Parathyroid adenoma (tissue), 2 donors: ENCODE data around the gene CLRN3.

Source experiments
- H2AFZ ChIP-seq: fragments of 300-600 bp; sonication (generic); one replicate; pipeline ENCODE4 v1.7.0; 2017; ENCODE audit warnings: antibody characterized with exemption, mild to moderate bottlenecking
- H3K27ac ChIP-seq: fragments of 300-600 bp; sonication (generic); one replicate; pipeline ENCODE4 v1.7.0; 2017
- H3K27me3 ChIP-seq: fragments of 300-600 bp; sonication (generic); one replicate; pipeline ENCODE4 v1.7.0; 2017; ENCODE audit warnings: low read length; ENCODE audit not compliant: control insufficient read depth, insufficient read depth
- H3K36me3 ChIP-seq: fragments of 300-600 bp; sonication (generic); one replicate; pipeline ENCODE4 v1.7.0; 2017; ENCODE audit warnings: low read length; ENCODE audit not compliant: control insufficient read depth, insufficient read depth
- H3K4me1 ChIP-seq: fragments of 300-600 bp; sonication (generic); one replicate; pipeline ENCODE4 v1.7.0; 2017; ENCODE audit warnings: control low read depth
- H3K4me2 ChIP-seq: fragments of 300-600 bp; sonication (generic); one replicate; pipeline ENCODE4 v1.7.0; 2017; ENCODE audit warnings: low read length
- H3K4me3 ChIP-seq: fragments of 300-600 bp; sonication (generic); one replicate; pipeline ENCODE4 v1.7.0; 2017; ENCODE audit warnings: low read depth, low read length
- H3K79me2 ChIP-seq: fragments of 300-600 bp; sonication (generic); one replicate; pipeline ENCODE4 v1.7.0; 2017; ENCODE audit warnings: control low read depth
- H3K9ac ChIP-seq: fragments of 300-600 bp; sonication (generic); one replicate; pipeline ENCODE4 v1.7.0; 2017; ENCODE audit warnings: mild to moderate bottlenecking
- H3K9me3 ChIP-seq: fragments of 300-600 bp; sonication (generic); one replicate; pipeline ENCODE4 v1.7.0; 2017; ENCODE audit warnings: low read length; ENCODE audit not compliant: control insufficient read depth
- TF ChIP-seq, protein P1 (sequence below): fragments of 300-600 bp; sonication (generic); IDR thresholded peaks from one replicate; pipeline ENCODE4 v1.7.0; 2017; ENCODE audit warnings: antibody characterized with exemption, mild to moderate bottlenecking
- donor health status: primary hyperparathyroidism.

CLRN3 gene

DNA sequence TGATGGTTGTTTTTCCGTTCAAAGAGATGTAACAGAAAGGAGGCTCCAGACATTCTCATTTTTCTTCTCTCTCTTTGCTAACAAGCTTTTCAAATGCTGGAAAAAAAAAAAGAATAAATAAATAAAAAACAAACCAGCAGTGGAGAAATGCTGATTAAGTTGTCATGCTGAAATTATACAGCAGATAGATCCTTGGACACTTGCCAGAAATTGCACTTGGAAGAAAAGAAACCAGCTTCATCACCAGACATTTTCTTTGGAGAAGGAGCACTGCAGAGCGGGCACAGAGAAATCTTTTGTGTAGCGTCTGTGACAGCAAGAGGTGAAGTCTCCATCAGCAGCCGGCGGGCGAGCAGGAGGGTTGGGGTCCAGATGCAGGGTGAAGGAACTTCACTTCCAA, 55.8 kb downstream of the CLRN3 start:
- Histone ChIP-seq H3K36me3 (no peaks in the 10 kb centered on the region), H3K27me3 (no peaks in the 10 kb centered on the region), H3K4me1 (no peaks in the 10 kb centered on the region), H3K4me3 (no peak overlapping the region), H3K79me2 (no peaks in the 10 kb centered on the region), H3K4me2 (no peak overlapping the region), H3K9ac (no peak overlapping the region), H3K27ac (no peak overlapping the region), H2AFZ (no peak overlapping the region), H3K9me3 (no peaks in the 10 kb centered on the region)
- TF ChIP-seq, protein P1, sequence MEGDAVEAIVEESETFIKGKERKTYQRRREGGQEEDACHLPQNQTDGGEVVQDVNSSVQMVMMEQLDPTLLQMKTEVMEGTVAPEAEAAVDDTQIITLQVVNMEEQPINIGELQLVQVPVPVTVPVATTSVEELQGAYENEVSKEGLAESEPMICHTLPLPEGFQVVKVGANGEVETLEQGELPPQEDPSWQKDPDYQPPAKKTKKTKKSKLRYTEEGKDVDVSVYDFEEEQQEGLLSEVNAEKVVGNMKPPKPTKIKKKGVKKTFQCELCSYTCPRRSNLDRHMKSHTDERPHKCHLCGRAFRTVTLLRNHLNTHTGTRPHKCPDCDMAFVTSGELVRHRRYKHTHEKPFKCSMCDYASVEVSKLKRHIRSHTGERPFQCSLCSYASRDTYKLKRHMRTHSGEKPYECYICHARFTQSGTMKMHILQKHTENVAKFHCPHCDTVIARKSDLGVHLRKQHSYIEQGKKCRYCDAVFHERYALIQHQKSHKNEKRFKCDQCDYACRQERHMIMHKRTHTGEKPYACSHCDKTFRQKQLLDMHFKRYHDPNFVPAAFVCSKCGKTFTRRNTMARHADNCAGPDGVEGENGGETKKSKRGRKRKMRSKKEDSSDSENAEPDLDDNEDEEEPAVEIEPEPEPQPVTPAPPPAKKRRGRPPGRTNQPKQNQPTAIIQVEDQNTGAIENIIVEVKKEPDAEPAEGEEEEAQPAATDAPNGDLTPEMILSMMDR, result no peak

DNA sequence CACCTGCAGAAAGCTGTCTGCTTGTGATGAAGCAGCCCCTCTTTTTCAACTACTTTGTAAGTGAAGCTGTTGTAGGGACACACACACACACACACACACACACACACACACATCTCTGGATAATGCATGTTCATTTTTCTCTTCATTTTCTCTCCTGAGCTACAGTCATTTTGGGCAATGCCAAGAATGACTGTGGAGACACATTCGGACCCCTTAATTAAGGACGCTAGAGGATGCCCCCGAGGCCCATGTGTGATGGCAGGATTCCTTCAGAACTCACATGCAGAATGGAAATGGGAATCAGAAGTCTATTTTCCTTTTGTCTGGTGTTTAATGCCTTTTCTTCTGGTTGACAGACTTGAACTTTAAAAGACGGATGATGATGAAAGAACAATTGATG, 56.6 kb downstream of the CLRN3 start:
- H3K9ac ChIP-seq, result no peak overlapping the region
- H3K9me3 ChIP-seq, result no peaks in the 10 kb centered on the region
- H3K4me1 ChIP-seq, result no peaks in the 10 kb centered on the region
- H3K36me3 ChIP-seq, result no peaks in the 10 kb centered on the region
- no peak overlapping the region for H2AFZ ChIP-seq
- H3K27ac ChIP-seq, result no peak overlapping the region
- no peak overlapping the region for H3K4me2 ChIP-seq
- H3K4me3 ChIP-seq, result no peak overlapping the region
- TF ChIP-seq, protein P1, result no peak
- H3K79me2 ChIP-seq, result no peaks in the 10 kb centered on the region
- H3K27me3 ChIP-seq, result no peaks in the 10 kb centered on the region

DNA sequence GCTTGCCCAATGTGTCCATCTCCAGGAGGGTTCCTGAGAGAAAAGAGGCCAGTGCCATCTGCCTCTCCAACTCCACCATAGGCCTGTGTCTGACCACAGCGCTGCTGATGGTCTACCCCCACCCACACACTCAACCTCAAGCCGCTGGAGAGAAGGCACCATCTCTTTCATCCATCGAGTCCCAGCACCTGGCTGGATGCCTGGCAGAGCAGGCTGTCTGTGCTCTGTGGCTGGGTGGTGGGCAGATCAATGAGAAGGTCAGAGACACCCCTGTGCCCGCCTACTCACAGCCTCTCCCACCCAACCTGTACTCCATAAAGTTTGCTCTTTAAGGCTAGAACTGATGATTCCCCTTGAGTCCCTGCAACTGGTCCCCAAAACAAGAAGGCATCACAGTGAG, 58.0 kb downstream of the CLRN3 start:
- no peak overlapping the region for H2AFZ ChIP-seq
- TF ChIP-seq, protein P1, result no peak
- H3K79me2 ChIP-seq, result no peaks in the 10 kb centered on the region
- H3K27ac ChIP-seq, result no peak overlapping the region
- H3K4me2 ChIP-seq, result no peak overlapping the region
- no peaks in the 10 kb centered on the region for H3K36me3 ChIP-seq
- no peak overlapping the region for H3K9ac ChIP-seq
- H3K4me1 ChIP-seq, result no peaks in the 10 kb centered on the region
- no peak overlapping the region for H3K4me3 ChIP-seq
- H3K9me3 ChIP-seq, result no peaks in the 10 kb centered on the region
- H3K27me3 ChIP-seq, result no peaks in the 10 kb centered on the region

DNA sequence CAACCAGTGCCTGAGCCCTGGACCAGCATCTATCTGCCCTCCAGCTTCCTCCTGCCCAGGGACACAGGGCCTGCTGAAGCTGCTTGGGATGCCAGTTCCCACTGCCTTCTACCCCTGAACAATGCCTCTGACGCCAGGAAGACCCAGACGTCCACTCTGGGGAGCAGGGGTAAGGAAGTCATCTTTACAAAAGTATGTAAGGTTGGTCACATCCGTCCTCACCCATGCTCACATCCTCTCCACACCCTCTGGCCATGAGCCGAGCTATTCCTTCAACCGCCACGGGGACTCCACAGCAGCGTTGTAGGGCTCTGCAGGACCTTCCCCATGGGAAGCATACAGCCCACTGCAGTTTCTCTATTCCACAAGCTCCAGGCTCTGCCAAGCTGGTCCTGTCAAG, 58.5 kb downstream of the CLRN3 start:
- Histone ChIP-seq H3K4me1 (no peaks in the 10 kb centered on the region), H3K27ac (no peak overlapping the region), H3K9ac (no peak overlapping the region), H3K36me3 (no peaks in the 10 kb centered on the region), H3K27me3 (no peaks in the 10 kb centered on the region), H3K79me2 (no peaks in the 10 kb centered on the region), H2AFZ (no peak overlapping the region), H3K4me2 (no peak overlapping the region), H3K9me3 (no peaks in the 10 kb centered on the region), H3K4me3 (no peak overlapping the region)
- TF ChIP-seq, protein P1, result no peak

DNA sequence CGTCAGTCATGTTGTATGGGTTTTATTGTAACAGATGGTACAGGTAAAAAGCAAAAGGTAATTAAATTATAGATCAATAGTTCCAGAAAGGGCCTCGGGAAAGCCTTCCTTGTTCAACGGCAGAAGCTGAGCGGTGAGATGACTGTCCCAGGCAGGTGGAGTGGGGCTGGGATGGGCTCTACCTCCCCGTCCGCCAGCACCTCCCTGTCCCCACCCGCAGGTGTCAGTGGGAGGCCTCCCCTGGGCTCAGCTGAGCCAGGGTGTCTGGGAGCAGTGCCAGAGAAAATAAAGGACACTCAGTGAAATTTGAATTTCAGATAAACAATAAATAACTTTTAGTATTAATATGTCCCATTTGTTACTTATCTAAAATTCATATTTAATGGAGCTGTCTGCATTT, 58.9 kb downstream of the CLRN3 start:
- H3K27ac ChIP-seq, result peak overlapping the region; percentile 42
- no peaks in the 10 kb centered on the region for H3K9me3 ChIP-seq
- no peak overlapping the region for H3K9ac ChIP-seq
- H3K36me3 ChIP-seq, result no peaks in the 10 kb centered on the region
- H3K4me2 ChIP-seq, result no peak overlapping the region
- no peaks in the 10 kb centered on the region for H3K4me1 ChIP-seq
- TF ChIP-seq, protein P1, result no peak
- H3K79me2 ChIP-seq, result no peaks in the 10 kb centered on the region
- no peaks in the 10 kb centered on the region for H3K27me3 ChIP-seq
- H3K4me3 ChIP-seq, result no peak overlapping the region
- no peak overlapping the region for H2AFZ ChIP-seq
